CD4-positive, alpha-beta T cell (primary cell): ENCODE data around the gene STEAP2. TPM values are rescaled to one million over a fixed set of nuclear protein-coding genes. Genes with fewer than 3 reads are reported as not detected.

Experiments
- ATAC-seq: fragments of 200-7000 bp; cut with Tn5 transposase; one replicate; pipeline ENCODE4 v1.10.0; 2022; ENCODE audit warnings: mild to moderate bottlenecking; ENCODE audit not compliant: poor library complexity
- CTCF ChIA-PET: fragments of 350-600 bp; sonication (Branson Sonifier 250); formaldehyde crosslinking; loops from one replicate; lab custom pipeline; 2021; ENCODE audit warnings: antibody characterized with exemption, inconsistent platforms; lab: Charles Lee
- POLR2A ChIA-PET: fragments of 350-600 bp; sonication (Branson Sonifier 250); formaldehyde crosslinking; loops from one replicate; lab custom pipeline; 2021; ENCODE audit warnings: antibody characterized with exemption, inconsistent platforms; lab: Charles Lee
- DNase-seq, 14 experiments: peaks; one replicate each; pipeline ENCODE4 v3.0.0-alpha.2; 2013 to 2020; ENCODE audit warnings: mixed read lengths in 2 of 14
- H3K27ac ChIP-seq, 2 donors: one replicate each; pipeline versions ENCODE4 v1.5.1 to v1.7.0; 2013; ENCODE audit warnings: low read length in 2 of 2, low read depth in 1 of 2, mild to moderate bottlenecking in 1 of 2
- H3K27me3 ChIP-seq, 2 experiments: 1 replicate in 1 of 2; 2 replicates in 1 of 2; pipeline versions ENCODE4 v1.6.1 to v1.7.0; 2013; ENCODE audit warnings: low read length in 2 of 2, control low read depth in 1 of 2, mild to moderate bottlenecking in 1 of 2, moderate library complexity in 1 of 2; ENCODE audit not compliant: insufficient read depth in 2 of 2, control insufficient read depth in 1 of 2
- H3K36me3 ChIP-seq: one replicate; pipeline ENCODE4 v1.6.1; 2013; ENCODE audit warnings: low read length, control low read depth; ENCODE audit not compliant: insufficient read depth
- H3K4me1 ChIP-seq: one replicate; pipeline ENCODE4 v1.6.1; 2013; ENCODE audit warnings: low read length, control low read depth; ENCODE audit not compliant: insufficient read depth
- H3K4me3 ChIP-seq: one replicate; pipeline ENCODE4 v1.5.1; 2013; ENCODE audit warnings: mild to moderate bottlenecking, low read length, moderate library complexity
- H3K9me3 ChIP-seq, 2 experiments: 1 replicate in 1 of 2; 2 replicates in 1 of 2; pipeline versions ENCODE4 v1.6.1 to v1.7.0; 2013; ENCODE audit warnings: low read length in 2 of 2, mild to moderate bottlenecking in 2 of 2, control low read depth in 1 of 2, moderate library complexity in 1 of 2; ENCODE audit not compliant: control insufficient read depth in 1 of 2, insufficient read depth in 1 of 2
- H3K27ac Mint-ChIP-seq: one replicate; pipeline ENCODE4 v1.8.0; 2020; ENCODE audit warnings: mixed read lengths
- H3K27me3 Mint-ChIP-seq: one replicate; pipeline ENCODE4 v1.8.0; 2021; ENCODE audit warnings: mixed read lengths
- H3K36me3 Mint-ChIP-seq: one replicate; pipeline ENCODE4 v1.8.0; 2021; ENCODE audit warnings: low read depth, mixed read lengths
- H3K4me1 Mint-ChIP-seq: one replicate; pipeline ENCODE4 v1.8.0; 2021; ENCODE audit warnings: low read depth, mixed read lengths
- H3K4me3 Mint-ChIP-seq: one replicate; pipeline ENCODE4 v1.8.0; 2020; ENCODE audit warnings: mild to moderate bottlenecking, mixed read lengths
- H3K9me3 Mint-ChIP-seq: one replicate; pipeline ENCODE4 v1.8.0; 2020; ENCODE audit warnings: mixed read lengths
- intact Hi-C, 2 experiments: fragments of 100-400 bp; cut with DNase I in 1 of 2; cut with micrococcal nuclease in 1 of 2; formaldehyde crosslinking; loops; one replicate each; pipeline versions ENCODE4 v1.15.1 to v1.9.0; 2023 to 2025; cut with DNase I, micrococcal nuclease
- total RNA-seq, 174 experiments: library from RNA in 2 of 174; stranded (reverse) in 2 of 174; gene quantifications; one replicate each; pipeline ENCODE4 v1.2.3 and lab custom pipeline; 2021 to 2026
- TF ChIP-seq, protein P1 (sequence below): fragments of 200-600 bp; IDR thresholded peaks from one replicate; pipeline ENCODE4 v1.8.0; 2022; ENCODE audit warnings: antibody characterized with exemption, mild to moderate bottlenecking

Gene STEAP2
- total RNA-seq, 2 experiments from 2014 or later, result not detected

DNA sequence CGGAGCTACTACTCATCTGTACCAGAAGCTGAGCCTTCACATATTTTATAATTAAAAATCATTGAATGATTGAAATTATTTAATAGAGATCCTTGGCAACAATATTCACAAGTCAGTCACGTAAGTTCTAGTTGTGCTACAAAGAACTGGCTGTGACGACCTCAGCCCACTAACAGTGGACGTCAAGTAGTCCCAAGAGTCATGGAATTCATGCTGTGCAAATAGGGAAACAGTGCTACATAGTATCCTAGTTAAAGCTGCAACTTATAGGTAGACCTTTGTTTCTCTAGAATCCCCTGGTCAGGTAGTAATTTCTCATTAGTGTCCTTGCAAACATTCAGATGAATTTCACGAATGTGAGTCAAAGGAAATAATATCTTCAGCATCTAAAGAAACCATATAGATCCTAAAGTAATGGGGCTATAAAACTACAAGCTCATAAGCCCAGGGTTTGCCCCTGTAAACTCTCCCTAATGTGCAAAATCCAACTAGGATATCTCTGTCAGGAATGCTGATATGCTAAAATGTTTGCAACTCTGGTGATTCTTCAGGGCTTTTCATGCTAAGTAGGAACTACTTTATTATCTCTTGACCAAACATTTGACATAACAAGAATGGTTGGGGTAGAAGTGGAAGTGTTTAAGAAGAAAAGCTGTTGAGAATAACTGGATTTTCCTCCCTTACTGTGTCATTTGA is 64.6 kb downstream of the STEAP2 start:
- no peak overlapping the region for H3K27ac Mint-ChIP-seq
- Histone ChIP-seq H3K36me3 (no peaks in the 10 kb centered on the region), H3K9me3 (no peaks in the 10 kb centered on the region), H3K4me3 (no peak overlapping the region), H3K27ac (no peak overlapping the region), H3K27me3 (no peaks in the 10 kb centered on the region), H3K4me1 (no peaks in the 10 kb centered on the region)
- no peaks in the 10 kb centered on the region for H3K36me3 Mint-ChIP-seq
- ChIA-PET POLR2A (no interaction called here), CTCF (no interaction called here)
- H3K4me3 Mint-ChIP-seq, result no peak overlapping the region
- no peak for DNase-seq
- H3K9me3 Mint-ChIP-seq, result no peaks in the 10 kb centered on the region
- ATAC-seq, result no peak
- no peaks in the 10 kb centered on the region for H3K4me1 Mint-ChIP-seq
- TF ChIP-seq, protein P1, sequence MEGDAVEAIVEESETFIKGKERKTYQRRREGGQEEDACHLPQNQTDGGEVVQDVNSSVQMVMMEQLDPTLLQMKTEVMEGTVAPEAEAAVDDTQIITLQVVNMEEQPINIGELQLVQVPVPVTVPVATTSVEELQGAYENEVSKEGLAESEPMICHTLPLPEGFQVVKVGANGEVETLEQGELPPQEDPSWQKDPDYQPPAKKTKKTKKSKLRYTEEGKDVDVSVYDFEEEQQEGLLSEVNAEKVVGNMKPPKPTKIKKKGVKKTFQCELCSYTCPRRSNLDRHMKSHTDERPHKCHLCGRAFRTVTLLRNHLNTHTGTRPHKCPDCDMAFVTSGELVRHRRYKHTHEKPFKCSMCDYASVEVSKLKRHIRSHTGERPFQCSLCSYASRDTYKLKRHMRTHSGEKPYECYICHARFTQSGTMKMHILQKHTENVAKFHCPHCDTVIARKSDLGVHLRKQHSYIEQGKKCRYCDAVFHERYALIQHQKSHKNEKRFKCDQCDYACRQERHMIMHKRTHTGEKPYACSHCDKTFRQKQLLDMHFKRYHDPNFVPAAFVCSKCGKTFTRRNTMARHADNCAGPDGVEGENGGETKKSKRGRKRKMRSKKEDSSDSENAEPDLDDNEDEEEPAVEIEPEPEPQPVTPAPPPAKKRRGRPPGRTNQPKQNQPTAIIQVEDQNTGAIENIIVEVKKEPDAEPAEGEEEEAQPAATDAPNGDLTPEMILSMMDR, result no peak
- peaks cover 7% of the 10 kb centered on the region for H3K27me3 Mint-ChIP-seq
- intact Hi-C loops, result no loop called here

Other genes with a start within 250 kb of the STEAP2 start
- gene STEAP1, start 57.3 kb upstream of the STEAP2 start, total RNA-seq, result not detected
- gene CFAP69, start 33.4 kb downstream of the STEAP2 start, total RNA-seq, result not detected
- not detected for gene FAM237B, start 109.6 kb downstream of the STEAP2 start, total RNA-seq
- gene GTPBP10, start 135.0 kb downstream of the STEAP2 start, total RNA-seq, result 10 to 100 TPM; 11.8 to 13.7 TPM
- gene CLDN12, start 191.7 kb downstream of the STEAP2 start, total RNA-seq, result 1 to 10 TPM; 1.1 to 1.4 TPM